LNCaP clone FGC (cell line): ENCODE measurements around the gene EHHADH.
"Not testable (repeated sequence)": the region's sequence is repeated elsewhere in the genome, so short reads cannot be mapped to it uniquely, and the experiment has no call there.

Source experiments
- DNase-seq: peaks from one replicate; pipeline ENCODE4 v3.0.0-alpha.2; 2011; ENCODE audit warnings: low read depth
- H3K4me3 ChIP-seq: 2 replicates; pipeline ENCODE4 v1.5.1; 2011; ENCODE audit warnings: mild to moderate bottlenecking, low read depth, low read length, control low read depth
- CTCF ChIP-seq: IDR thresholded peaks from 2 replicates; pipeline ENCODE4 v1.5.1; 2012; ENCODE audit warnings: mild to moderate bottlenecking; ENCODE audit not compliant: control insufficient read depth, insufficient read depth; ENCODE audit errors: extremely low read depth

EHHADH gene

DNA sequence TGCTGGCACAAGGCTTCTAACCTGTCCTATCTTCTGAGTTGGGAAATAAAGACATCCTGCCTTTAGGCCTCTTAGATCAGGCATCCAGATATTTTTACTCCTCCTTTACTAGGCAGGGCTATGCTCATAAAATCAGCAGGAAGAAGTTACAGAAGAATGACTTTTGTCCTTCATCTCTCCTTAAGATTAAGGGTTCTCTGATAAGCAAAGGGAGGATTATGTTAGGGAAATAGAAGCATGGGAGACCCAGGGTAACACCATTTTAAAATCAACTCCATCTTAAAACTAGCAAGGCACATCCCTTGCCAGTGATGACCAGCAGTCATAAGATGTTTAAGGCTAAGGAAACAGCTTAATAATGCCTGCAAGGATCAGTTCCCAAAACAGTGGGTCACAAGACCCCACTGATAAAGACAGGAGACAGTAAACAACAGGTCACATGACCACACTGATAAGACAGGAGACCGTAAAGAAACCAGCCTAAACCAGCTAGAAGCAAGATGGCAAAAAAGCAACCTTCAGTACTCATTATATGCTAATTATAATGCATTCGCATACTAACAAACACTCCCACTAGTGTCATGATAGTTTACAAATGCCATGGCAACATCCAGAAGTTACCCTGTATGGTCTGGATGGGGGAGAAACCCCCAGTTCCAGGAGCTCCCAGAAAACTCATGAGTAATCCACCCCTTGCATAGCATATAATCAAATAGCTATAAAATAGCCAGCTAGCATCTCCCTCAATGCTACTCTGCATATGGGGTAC lies 14.5 kb upstream of the EHHADH start:
- TF ChIP-seq CTCF: no peak
- no peak for DNase-seq

GRCh38 chr3:185267193-185267592 lies 13.3 kb upstream of the EHHADH start:
- DNase-seq: peak; percentile 56
- TF ChIP-seq CTCF: no peak
- no peak overlapping the region for H3K4me3 ChIP-seq

More for the DNA sequence above, 14.5 kb upstream of the EHHADH start:
- H3K4me3 ChIP-seq: no peak overlapping the region

- TF ChIP-seq CTCF: no peak
- no peak for DNase-seq
- H3K4me3 ChIP-seq: no peak overlapping the region
These were observed 11.2 kb upstream of the EHHADH start for GRCh38 chr3:185264849-185265553.

GRCh38 chr3:185263423-185263822 lies 9.6 kb upstream of the EHHADH start:
- no peak for DNase-seq
- TF ChIP-seq CTCF: no peak

GRCh38 chr3:185257334-185257733 lies 3.5 kb upstream of the EHHADH start:
- no peak for TF ChIP-seq CTCF
- H3K4me3 ChIP-seq: no peak overlapping the region

More at GRCh38 chr3:185263423-185263822, 9.6 kb upstream of the EHHADH start:
- H3K4me3 ChIP-seq: no peak overlapping the region

DNA sequence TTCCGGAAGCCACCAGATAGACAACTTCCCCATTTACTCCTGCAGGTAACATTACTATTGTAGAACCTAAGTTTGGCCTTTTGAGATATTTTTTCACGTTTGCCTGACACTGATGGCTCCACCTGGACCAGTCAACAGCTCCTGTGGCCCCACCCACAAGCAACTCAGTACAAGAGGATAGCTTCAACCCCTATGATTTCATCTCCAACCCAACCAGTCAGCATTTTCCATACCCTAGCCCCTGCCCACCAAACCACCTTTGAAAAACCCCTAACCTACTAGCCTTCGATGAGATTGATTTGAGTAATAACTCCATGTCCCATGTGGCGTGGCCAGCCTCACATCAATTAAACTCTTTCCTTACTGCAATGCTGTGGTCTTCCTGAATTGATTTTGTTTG lies 950 bp upstream of the EHHADH start:
- TF ChIP-seq CTCF: no peak
- DNase-seq: no peak
- no peak overlapping the region for H3K4me3 ChIP-seq

More at GRCh38 chr3:185257334-185257733, 3.5 kb upstream of the EHHADH start:
- DNase-seq: no peak

- H3K4me3 ChIP-seq, DNase-seq: not testable (repeated sequence)
These were observed 716 bp downstream of the EHHADH start for GRCh38 chr3:185253133-185253532.
